SU-DHL-6 (cell line): ENCODE data around the gene FBXO42.

Source experiments
- H2AFZ ChIP-seq: fragments of 200-600 bp; sonication (generic); 2 replicates; pipeline ENCODE4 v1.6.1; 2014; ENCODE audit warnings: low read depth, mild to moderate bottlenecking, moderate library complexity, mixed read lengths, antibody characterized with exemption, low read length; ENCODE audit not compliant: severe bottlenecking
- H3F3A ChIP-seq: fragments of 200-600 bp; shearing (Covaris generic); 2 replicates; pipeline ENCODE4 v1.6.0; 2016; ENCODE audit warnings: antibody characterized with exemption, mild to moderate bottlenecking; ENCODE audit not compliant: insufficient read depth
- H3K27ac ChIP-seq: fragments of 200-600 bp; sonication (generic); 2 replicates; pipeline ENCODE4 v1.5.1; 2016; ENCODE audit warnings: low read depth, mild to moderate bottlenecking, low read length, moderate library complexity, mixed read lengths
- H3K27me3 ChIP-seq: fragments of 200-600 bp; sonication (generic), shearing (Covaris generic); 2 replicates; pipeline ENCODE4 v1.6.0; 2014; ENCODE audit warnings: mild to moderate bottlenecking, low read length
- H3K36me3 ChIP-seq: fragments of 200-600 bp; sonication (generic); 2 replicates; pipeline ENCODE4 v1.6.1; 2014; ENCODE audit warnings: mild to moderate bottlenecking, low read length, mixed read lengths
- H3K4me2 ChIP-seq: fragments of 300-600, 200-600 bp; shearing (Covaris generic), sonication (generic); 2 replicates; pipeline ENCODE4 v1.6.0; 2014; ENCODE audit warnings: low read length, low read depth, mild to moderate bottlenecking; ENCODE audit not compliant: poor library complexity, severe bottlenecking
- H3K4me3 ChIP-seq: fragments of 200-600 bp; sonication (generic); 2 replicates; pipeline ENCODE4 v1.5.1; 2014; ENCODE audit warnings: antibody characterized with exemption, low read length, mild to moderate bottlenecking, mixed read lengths; ENCODE audit not compliant: insufficient read depth, poor library complexity, severe bottlenecking
- H3K79me2 ChIP-seq: fragments of 200-600 bp; sonication (generic); 2 replicates; pipeline ENCODE4 v1.6.1; 2014; ENCODE audit warnings: mild to moderate bottlenecking, low read length, moderate library complexity; ENCODE audit not compliant: insufficient read depth
- H3K9ac ChIP-seq: fragments of 200-600 bp; sonication (generic); 2 replicates; pipeline ENCODE4 v1.7.0; 2014; ENCODE audit warnings: mild to moderate bottlenecking, low read length
- H3K9me2 ChIP-seq: fragments of 200-600 bp; sonication (generic); replicated peaks from 2 replicates; pipeline ENCODE4 v1.6.1; 2014; ENCODE audit warnings: low read length; ENCODE audit not compliant: insufficient read depth
- H3K9me3 ChIP-seq: fragments of 200-600 bp; sonication (generic); 2 replicates; pipeline ENCODE4 v1.6.1; 2014; ENCODE audit warnings: low read length, mixed read lengths; ENCODE audit not compliant: insufficient read depth
- H4K20me1 ChIP-seq: fragments of 200-600 bp; sonication (generic); 2 replicates; pipeline ENCODE4 v1.6.1; 2014; ENCODE audit warnings: low read depth, mild to moderate bottlenecking, antibody characterized with exemption, low read length, moderate library complexity, mixed read lengths
- EZH2phosphoT487 ChIP-seq: fragments of 200-600 bp; sonication (generic), shearing (Covaris generic); conservative IDR thresholded peaks from 2 replicates; pipeline ENCODE4 v1.6.1; 2018; ENCODE audit warnings: mild to moderate bottlenecking, antibody characterized with exemption, low read length, moderate library complexity, mixed read lengths
- TF ChIP-seq, protein P1 (sequence below): fragments of 200-600 bp; sonication (generic); IDR thresholded peaks from one replicate; pipeline ENCODE4 v1.5.1; 2017; ENCODE audit warnings: antibody characterized with exemption, mild to moderate bottlenecking, low read length, moderate library complexity; ENCODE audit not compliant: insufficient read depth, poor library complexity, severe bottlenecking

FBXO42 gene

DNA sequence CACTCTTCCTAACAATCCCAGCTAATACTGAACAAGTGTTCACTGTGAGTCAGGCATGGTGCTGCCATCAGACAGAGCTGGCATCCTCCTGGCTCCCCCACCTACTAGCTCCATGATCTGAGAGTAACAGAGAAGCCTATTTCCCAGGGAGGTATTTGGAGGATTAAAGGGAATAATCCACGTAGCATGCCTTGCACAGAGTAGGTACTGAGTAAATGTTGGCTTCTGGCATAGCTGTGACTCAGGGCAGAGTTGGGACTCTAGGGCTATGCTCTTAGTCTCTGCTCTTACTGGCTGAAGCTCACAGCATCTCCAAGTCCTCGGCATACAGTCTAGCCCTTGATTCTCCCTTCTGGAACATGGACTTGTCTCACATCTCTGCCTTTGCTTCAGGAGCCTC lies 148.1 kb downstream of the FBXO42 start:
- no peak overlapping the region for H3K27ac ChIP-seq
- no peaks in the 10 kb centered on the region for H3K36me3 ChIP-seq
- TF ChIP-seq, protein P1, sequence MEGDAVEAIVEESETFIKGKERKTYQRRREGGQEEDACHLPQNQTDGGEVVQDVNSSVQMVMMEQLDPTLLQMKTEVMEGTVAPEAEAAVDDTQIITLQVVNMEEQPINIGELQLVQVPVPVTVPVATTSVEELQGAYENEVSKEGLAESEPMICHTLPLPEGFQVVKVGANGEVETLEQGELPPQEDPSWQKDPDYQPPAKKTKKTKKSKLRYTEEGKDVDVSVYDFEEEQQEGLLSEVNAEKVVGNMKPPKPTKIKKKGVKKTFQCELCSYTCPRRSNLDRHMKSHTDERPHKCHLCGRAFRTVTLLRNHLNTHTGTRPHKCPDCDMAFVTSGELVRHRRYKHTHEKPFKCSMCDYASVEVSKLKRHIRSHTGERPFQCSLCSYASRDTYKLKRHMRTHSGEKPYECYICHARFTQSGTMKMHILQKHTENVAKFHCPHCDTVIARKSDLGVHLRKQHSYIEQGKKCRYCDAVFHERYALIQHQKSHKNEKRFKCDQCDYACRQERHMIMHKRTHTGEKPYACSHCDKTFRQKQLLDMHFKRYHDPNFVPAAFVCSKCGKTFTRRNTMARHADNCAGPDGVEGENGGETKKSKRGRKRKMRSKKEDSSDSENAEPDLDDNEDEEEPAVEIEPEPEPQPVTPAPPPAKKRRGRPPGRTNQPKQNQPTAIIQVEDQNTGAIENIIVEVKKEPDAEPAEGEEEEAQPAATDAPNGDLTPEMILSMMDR = no peak
- no peak for TF ChIP-seq EZH2phosphoT487
- no peaks in the 10 kb centered on the region for H3K27me3 ChIP-seq
- no peak overlapping the region for H2AFZ ChIP-seq
- H3K9me2 ChIP-seq = no peaks in the 10 kb centered on the region
- H3K79me2 ChIP-seq = no peaks in the 10 kb centered on the region
- no peaks in the 10 kb centered on the region for H4K20me1 ChIP-seq
- no peaks in the 10 kb centered on the region for H3F3A ChIP-seq
- H3K4me3 ChIP-seq = no peak overlapping the region
- H3K4me2 ChIP-seq = no peak overlapping the region
- no peaks in the 10 kb centered on the region for H3K9me3 ChIP-seq
- no peak overlapping the region for H3K9ac ChIP-seq

- H3K9ac ChIP-seq = no peak overlapping the region
- H3K9me2 ChIP-seq = no peaks in the 10 kb centered on the region
- H3K27me3 ChIP-seq = no peaks in the 10 kb centered on the region
- TF ChIP-seq, protein P1 = no peak
- TF ChIP-seq EZH2phosphoT487 = no peak
- H3K79me2 ChIP-seq = no peaks in the 10 kb centered on the region
- H2AFZ ChIP-seq = no peak overlapping the region
- H3K27ac ChIP-seq = no peak overlapping the region
- H3K36me3 ChIP-seq = no peaks in the 10 kb centered on the region
- H3K4me3 ChIP-seq = no peak overlapping the region
- no peaks in the 10 kb centered on the region for H4K20me1 ChIP-seq
- no peaks in the 10 kb centered on the region for H3F3A ChIP-seq
- H3K9me3 ChIP-seq = no peaks in the 10 kb centered on the region
- no peak overlapping the region for H3K4me2 ChIP-seq
Measured at GRCh38 chr1:16203550-16203949, 148.7 kb downstream of the FBXO42 start.

DNA sequence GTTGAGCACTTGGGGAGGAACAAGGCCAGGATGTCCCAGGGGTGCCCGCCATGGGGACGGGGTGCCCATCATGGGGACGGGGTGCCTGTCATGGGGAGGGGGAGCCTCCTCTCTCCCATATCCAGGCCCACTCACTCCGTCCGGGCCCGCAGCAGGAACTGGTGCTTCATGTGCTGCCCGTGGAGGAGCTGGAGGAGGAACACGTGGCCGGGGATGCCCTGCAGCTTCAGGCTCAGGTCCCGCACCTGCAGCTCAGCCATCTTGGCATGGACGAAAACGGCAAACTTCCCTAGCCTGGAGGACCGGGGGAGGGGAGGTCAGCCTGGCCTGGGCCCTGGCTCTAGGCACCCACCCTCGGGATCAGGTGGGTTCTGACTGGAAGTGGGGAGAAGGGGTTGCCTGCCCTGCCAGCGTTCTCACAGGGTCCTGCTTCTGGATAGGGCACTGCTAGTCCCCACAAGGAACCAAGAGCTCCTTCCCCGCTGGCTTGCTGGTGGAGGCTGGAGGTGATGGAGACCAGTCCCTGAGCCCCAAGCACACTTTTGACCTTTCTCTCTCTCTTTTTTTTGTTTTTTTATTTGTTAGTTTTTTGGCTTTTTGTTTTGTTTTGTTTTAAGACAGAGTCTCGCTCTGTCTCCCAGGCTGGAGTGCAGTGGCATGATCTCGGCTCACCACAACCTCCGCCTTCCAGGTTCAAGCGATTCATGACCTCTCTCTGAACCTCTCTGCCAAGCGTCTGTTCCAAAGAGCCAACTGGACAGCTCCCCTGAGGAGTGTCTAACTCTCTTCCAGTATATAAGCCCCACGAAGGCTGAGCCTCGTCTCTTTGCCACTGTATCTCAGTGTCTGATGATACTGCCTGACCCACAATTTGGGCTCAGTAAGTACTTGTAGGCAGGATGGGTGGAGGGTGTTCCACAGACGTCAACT lies 149.7 kb downstream of the FBXO42 start:
- no peaks in the 10 kb centered on the region for H3F3A ChIP-seq
- H3K27me3 ChIP-seq = no peaks in the 10 kb centered on the region
- H3K27ac ChIP-seq = no peak overlapping the region
- no peak overlapping the region for H3K9ac ChIP-seq
- H3K9me2 ChIP-seq = no peaks in the 10 kb centered on the region
- no peaks in the 10 kb centered on the region for H3K9me3 ChIP-seq
- H4K20me1 ChIP-seq = no peaks in the 10 kb centered on the region
- H3K79me2 ChIP-seq = no peaks in the 10 kb centered on the region
- H3K4me3 ChIP-seq = no peak overlapping the region
- no peaks in the 10 kb centered on the region for H3K36me3 ChIP-seq
- no peak for TF ChIP-seq EZH2phosphoT487
- TF ChIP-seq, protein P1 = no peak
- no peak overlapping the region for H3K4me2 ChIP-seq
- no peak overlapping the region for H2AFZ ChIP-seq
